ENCODE data around the gene DCAF8L2.
"Not testable (repeated sequence)": the region's sequence is repeated elsewhere in the genome, so short reads cannot be mapped to it uniquely, and the experiment has no call there.

DCAF8L2 gene

DNA sequence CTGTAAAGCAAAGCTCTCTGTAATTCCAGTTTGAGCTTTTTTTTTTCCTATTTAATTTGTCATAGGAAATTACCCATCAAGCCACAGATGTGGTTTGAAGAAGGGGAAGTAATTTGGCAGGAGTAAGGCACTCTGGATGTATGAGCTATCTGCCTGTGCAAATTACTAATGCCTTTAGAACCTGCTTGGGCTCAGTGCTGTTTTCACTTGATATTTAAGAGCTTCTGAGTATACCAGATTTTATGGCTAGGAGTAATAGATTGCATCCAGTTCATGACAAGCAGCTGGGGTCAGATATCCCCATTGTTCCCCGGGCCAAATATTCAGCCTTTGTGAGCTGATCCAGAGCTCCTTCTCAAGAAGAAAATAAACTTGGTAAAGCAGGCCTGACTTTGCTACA, 89.1 kb downstream of the DCAF8L2 start:
- peak; percentile 16 for DNase-seq (ENCODE audit: low read depth)

DNA sequence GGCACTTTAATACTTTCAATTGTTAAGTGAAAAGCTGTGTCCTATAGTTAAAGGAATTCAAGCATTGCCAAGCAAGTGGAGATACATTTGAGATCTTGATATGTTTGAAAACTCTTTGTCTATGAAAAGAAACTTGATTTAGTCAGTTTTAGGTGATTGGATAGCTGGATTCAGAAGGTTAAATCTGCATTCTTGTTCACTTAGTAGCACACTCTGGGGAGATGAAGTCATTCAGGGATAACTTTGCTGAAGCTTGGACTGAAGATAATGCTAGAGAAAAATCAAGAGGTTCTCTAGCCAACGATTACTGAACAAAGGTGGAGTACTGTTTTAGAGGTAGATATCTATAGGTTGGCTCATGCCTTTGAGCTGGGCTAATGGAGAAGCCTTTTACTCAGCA, 90.6 kb downstream of the DCAF8L2 start:
- DNase-seq (ENCODE audit: low read depth): peak; percentile 26

DNA sequence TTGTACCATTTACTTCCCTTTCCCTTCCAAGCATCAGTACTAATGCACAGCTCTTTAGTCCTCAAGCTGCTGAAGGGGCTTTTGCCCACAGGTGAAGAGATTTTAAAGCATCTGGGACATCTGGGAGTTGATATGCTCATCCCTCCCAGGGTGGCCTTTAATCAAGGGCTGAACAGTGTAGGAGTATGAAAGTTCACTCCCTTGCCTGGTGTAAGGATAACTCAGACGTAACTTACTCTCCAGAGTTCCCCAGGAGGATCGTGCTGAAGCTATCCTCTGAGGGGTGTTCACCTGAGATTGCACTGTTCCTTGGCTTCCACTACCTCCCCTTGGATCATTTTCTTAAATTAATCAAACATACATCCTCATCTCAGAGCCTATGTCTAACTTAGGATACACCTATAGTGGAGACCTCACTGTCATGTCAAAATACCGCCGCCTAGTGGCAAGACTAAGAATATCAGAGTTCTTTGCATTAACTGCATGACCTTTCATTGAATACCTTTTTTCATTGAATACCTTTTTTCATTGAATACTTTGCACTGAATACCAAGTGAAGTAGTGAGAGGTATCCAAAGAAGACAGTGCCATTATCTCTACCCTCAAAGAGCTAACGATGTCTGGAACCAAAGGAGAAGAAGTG, 93.5 kb downstream of the DCAF8L2 start:
- not testable (repeated sequence) for DNase-seq (ENCODE audit: low read depth)

DNA sequence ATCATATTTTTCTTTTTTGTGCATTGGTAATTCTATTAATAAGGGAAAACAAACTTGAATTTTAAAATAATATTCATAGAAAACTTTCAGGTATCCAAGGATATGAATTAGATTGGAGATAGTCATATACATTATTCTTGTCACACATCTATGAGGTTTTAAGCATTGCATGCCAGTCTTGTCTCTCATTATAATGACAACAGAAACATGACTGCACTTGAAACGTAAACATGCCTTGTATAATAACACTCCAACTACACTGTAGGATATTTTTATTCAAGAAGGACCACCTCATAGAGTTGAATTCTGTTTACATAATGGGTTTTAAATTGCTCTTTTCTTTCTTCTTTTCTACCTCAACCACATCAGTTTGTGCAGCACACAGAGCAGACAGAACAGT, 104.5 kb downstream of the DCAF8L2 start:
- no peak for DNase-seq (ENCODE audit: low read depth)

DNA sequence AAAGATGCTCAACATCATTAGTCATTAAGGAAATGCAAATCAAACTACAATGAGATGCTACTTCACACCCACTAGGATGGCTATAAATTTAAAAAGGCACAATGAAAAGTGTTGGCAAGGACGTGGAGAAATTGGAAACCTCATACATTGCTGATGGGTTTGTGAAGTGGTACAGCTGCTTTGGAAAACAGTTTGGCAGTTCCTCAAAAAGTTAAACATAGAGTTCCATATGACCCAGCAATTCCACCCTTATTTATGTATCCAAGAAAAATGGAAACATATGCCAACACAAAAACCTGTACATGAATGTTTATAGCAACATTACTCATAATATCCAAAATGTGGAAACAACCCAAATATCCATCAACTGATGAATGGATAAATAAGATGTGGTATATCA, 116.4 kb downstream of the DCAF8L2 start:
- DNase-seq (ENCODE audit: low read depth): no peak

DNA sequence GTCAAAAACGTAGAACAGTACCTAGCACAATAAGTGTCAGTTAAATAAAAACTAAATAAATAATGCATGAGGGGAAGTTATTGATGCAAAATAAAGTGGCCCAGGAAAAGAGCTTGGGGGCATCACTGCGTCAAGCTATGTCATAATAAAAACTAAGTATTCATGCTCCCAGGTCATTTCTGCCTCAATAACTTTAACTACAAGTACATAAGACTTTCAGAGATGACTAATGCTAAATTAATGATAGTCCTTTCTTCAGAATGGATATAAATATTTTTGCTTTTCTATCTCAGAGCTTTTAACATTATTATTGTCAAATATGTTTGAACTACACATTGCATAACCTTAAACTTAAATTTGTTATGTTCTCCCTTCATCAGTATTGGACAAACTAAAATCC, 125.5 kb downstream of the DCAF8L2 start:
- no peak for DNase-seq (ENCODE audit: low read depth)

DNA sequence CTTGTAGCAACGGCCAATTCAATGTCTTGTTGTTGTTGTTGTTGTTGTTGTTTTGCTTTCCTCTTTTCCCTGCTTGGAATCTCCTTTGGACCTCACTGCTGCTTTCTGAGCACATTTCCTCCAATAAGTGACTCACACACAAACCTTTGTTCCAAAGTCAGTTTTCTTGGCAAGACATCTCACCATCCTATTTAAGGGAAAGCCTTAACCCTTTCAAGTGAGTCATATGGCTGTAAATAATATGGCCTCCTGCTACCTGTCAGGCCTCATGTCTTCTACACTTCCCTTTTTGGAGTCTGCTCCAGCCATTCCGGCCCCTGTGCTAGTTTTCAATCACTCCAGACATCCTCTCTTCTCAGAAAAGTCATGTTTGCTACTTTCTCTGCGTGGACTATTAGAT, 138.1 kb downstream of the DCAF8L2 start:
- peak; percentile 8 for DNase-seq (ENCODE audit: low read depth)

DNA sequence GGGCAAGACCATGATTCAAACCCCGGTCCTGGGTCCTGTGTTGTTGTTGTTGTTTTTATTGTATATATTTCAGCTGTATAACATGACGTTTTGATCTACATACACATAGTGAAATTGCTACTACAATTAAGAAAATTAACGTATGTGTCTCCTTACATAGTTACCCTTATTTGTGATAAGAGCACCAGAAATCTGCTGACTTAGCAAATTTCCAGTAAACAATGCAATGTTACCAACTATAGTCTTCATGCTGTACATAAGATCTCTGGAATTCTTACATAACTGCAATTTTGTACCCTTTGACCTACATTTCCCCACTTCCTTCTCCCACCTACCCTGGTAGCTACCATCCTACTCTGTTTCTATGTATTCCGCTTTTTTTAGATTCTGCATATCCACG, 141.8 kb downstream of the DCAF8L2 start:
- no peak for DNase-seq (ENCODE audit: low read depth)

DNA sequence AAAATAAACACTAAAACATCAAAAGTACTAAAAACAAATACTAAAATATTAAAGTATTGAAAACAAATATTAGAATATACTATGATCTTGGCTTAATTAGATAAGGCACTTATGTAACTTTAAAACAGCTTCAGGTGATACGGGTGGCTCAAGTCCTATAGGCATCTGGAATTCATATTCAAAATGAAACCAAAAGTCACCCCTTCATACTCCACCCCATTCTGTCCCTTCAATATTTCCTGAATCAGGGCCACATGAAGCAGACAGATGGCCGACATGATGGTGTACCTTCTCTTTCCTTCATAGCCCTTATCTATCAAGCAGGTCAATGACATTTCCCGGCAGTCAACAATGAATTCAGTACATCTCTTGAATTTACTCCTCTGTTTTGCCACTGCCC, 145.8 kb downstream of the DCAF8L2 start:
- no peak for DNase-seq (ENCODE audit: low read depth)

DNA sequence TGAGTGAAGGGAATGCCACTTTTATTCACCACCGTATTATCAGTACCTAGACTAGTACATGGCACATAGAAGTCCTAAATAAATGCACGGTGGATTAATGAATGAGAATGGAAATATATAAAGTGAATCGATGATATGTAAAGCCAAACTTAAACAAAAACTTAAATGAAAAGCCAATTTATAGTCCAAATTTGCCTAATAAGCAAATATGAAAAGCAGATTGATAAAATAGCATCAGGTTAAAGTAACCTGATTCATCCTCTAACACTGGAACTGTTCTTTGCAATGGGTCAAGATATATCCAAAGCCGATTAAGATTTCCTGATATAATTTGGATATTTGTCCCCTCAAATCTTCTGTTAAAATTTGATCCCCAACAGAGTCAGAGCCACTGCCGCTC, 150.8 kb downstream of the DCAF8L2 start:
- DNase-seq (ENCODE audit: low read depth): no peak

DNA sequence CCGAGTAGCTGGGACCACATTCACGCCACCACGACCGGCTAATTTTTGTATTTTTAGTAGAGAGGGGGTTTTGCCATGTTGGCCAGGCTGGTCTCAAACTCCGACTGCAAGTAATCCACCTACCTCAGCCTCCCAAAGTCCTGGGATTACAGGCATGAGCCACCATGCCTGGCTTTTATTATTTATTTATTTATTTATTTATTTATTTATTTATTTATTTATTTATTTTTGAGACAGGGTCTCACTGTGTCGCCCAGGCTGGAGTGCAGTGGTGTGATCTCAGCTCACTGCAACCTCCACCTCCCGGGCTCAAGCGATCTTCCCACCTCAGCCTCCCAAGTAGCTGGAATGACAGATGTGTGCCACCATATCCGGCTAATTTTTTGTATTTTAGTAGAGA, 153.4 kb downstream of the DCAF8L2 start:
- not testable (repeated sequence) for DNase-seq (ENCODE audit: low read depth)

DNA sequence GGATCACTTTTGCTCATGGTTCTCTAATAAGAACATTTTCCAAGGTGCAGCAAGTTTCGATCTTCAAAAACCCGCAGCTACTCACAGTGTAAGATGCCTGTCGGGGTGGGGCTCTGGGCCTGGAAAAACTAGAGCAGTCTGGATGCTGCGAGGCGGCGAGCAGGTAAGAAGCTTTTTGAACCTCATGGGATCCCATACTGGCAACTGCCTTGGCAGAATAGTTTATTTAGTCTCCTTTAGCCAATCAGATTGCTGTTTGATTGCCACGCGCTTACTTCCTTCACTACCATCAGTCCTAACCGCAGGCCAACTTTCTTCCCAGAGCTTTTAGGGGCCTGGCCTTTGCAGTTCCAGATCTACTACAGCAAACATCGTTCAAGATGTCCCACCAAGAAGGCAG, 156.4 kb downstream of the DCAF8L2 start:
- DNase-seq (ENCODE audit: low read depth): no peak

DNA sequence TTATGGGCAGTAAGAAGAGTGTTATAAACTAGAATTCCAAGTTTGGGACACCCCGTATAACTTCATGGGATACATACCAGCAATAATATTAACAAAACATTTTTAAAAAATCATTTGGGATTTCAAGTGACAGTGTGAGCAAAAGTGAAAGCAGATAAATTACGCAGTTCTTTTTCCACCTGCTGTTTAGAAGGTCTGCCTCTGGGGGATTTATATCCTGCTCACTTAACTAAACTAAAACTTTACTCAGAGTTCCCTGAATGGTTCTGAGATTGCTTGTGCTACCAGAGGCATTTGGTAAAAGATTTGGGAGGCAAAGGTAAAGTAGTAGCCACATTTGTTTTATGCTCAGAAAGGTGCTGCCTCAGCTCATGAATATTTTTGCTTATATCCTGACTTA, 160.2 kb downstream of the DCAF8L2 start:
- not testable (repeated sequence) for DNase-seq (ENCODE audit: low read depth)

DNA sequence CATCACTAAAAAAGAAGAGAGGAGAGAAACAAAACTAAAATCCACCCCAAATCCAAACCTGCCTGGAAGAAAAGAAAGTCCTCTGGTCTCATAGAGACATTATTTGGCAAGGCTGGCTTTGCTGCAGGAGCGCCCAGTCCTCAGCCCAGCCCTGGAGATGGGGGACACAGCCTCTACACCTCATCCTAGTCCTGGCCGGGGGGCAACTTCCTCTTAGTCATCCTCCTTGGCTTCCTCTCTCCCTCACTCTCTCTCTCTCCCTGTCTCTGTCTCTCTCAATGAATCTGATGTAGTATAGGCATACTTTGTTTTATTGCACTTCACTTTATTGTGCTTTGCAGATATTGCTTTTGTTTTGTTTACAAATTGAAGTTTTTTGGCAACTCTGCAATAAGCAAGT, 161.8 kb downstream of the DCAF8L2 start:
- no peak for DNase-seq (ENCODE audit: low read depth)

DNA sequence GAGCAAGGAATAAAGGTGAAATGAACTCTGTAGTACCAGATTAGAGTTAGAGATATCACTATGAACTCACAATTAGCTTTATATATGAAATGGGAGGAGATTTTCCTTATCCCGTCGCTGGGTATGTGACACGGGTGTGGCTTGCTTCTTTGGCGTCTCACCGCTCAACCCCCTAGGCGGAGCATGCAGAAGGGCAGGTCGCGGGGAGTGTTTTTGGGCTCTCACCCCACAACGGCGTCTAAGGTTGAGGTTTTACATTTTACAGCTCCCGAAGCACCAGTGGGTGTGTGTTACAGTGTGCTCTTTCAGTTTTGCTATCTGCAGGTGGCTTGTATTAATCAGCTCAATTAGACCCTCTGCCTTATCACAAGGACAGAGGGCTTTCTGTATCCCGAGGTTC, 175.6 kb downstream of the DCAF8L2 start:
- no peak for DNase-seq (ENCODE audit: low read depth)

DNA sequence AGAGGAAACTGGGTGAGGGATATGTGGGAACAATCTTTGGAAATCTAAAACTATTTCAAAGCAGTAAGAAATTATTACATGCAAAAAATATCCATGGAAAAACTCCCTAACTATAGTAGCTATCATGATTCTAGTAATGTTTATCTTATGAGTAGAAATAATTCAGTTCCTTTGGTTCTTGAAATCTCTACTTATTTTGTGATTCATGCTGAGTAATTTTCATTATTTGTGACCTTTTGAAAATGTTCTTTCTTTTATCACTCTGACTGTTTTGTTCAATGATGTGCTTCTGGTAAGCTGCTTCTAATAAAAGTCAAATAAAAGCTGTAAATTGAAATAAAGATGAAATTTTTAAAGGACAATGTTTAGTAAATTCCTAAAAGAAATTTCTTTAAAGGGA, 177.2 kb downstream of the DCAF8L2 start:
- DNase-seq (ENCODE audit: low read depth): peak; percentile 4

DNA sequence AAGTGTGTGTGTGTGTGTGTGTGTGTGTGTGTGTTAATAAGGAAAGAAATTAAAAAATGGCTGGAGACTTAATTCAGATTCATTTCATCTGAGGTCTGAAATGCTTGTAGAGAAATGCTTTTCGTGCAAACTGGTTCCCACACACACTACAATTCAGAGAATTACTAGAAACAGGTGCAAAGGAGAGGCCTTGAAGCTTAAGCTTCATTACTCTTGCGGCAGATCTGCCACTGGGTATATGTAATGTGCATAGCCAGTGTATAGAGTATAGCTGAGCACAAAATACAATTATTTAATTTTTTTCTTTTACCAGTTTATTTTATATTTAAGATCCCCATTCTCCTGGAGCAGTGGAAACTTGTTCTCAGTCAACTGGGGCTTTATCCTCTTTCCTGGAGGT, 185.8 kb downstream of the DCAF8L2 start:
- no peak for DNase-seq (ENCODE audit: low read depth)

DNA sequence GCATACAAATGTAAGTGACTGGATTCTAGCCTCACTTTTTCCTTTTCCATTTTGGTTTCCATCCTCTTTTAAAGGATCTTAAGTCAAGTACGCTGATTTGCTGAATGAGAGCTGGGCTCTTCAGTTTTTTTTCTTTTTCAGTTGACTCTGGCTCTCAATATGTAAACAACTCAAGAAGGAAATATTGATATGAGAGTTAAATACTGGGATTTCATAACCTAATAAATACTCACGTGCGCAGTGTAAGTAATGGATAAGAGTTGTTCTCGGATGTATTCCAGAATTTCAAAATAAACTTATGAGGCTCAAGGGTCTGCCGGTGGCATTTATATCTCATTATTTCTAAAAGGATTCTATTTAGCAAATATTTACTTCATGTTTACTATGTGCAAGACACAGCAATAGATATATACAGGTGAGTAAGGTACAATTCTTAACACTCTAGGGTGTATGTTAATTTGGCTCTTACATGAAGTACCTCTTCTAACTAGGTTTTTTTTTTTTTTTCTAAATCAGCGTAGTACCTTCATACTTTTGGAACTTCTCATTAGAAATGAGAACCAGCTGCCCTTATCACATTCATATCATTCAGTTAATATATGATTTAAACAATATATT, 206.6 kb downstream of the DCAF8L2 start:
- DNase-seq (ENCODE audit: low read depth): no peak

DNA sequence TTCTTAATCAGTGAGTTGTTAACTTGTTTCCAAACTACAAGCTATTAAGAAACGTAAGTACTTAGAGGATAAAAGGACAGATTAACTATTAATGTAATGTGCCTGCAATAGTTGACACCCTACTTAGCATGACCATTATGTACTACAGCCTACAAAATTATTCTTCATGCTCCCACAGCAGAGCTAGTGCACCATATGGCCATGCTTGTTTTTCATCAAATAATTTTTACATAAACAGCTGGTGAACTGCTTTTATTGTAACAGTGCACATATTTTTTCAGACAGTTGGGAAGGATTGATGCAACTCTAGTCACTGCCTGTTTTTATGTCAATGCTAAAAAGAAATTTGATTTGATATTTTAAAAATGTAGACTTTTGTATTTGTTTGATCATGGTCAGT, 207.4 kb downstream of the DCAF8L2 start:
- no peak for DNase-seq (ENCODE audit: low read depth)

Data from stromal cell of bone marrow (primary cell).